Endodermal cell (in vitro differentiated cells): ENCODE measurements around the gene DGCR2. TPM values are rescaled to one million over a fixed set of nuclear protein-coding genes. Genes with fewer than 3 reads are reported as not detected.

Source experiments
- DNase-seq: peaks from one replicate; pipeline ENCODE4 v3.0.0-alpha.2; 2017
- H3K27ac ChIP-seq: 2 replicates; pipeline ENCODE4 v1.5.1; 2013; ENCODE audit warnings: mild to moderate bottlenecking, low read depth, low read length, moderate library complexity
- H3K27me3 ChIP-seq: 2 replicates; pipeline ENCODE4 v1.6.1; 2013; ENCODE audit warnings: mild to moderate bottlenecking, low read length, moderate library complexity; ENCODE audit not compliant: insufficient read depth, control insufficient read depth, poor library complexity, severe bottlenecking
- H3K36me3 ChIP-seq: 2 replicates; pipeline ENCODE4 v1.7.0; 2013; ENCODE audit warnings: mild to moderate bottlenecking, low read length, moderate library complexity; ENCODE audit not compliant: control insufficient read depth, insufficient read depth
- H3K4me1 ChIP-seq: one replicate; pipeline ENCODE4 v1.7.0; 2013; ENCODE audit warnings: low read length; ENCODE audit not compliant: control insufficient read depth, insufficient read depth
- H3K4me3 ChIP-seq: 2 replicates; pipeline ENCODE4 v1.5.1; 2013; ENCODE audit warnings: mild to moderate bottlenecking, low read length, moderate library complexity
- H3K9ac ChIP-seq: 2 replicates; pipeline ENCODE4 v1.6.1; 2013; ENCODE audit warnings: mild to moderate bottlenecking, low read length, moderate library complexity; ENCODE audit not compliant: poor library complexity, severe bottlenecking; ENCODE audit errors: extremely low read depth
- H3K9me3 ChIP-seq: 2 replicates; pipeline ENCODE4 v1.6.1; 2013; ENCODE audit warnings: mild to moderate bottlenecking, low read length, moderate library complexity; ENCODE audit not compliant: control insufficient read depth
- H3K27ac Mint-ChIP-seq: 2 replicates; pipeline ENCODE4 v1.8.0; 2020; ENCODE audit warnings: mixed read lengths
- H3K27me3 Mint-ChIP-seq: 2 replicates; pipeline ENCODE4 v1.8.0; 2021; ENCODE audit warnings: mild to moderate bottlenecking, mixed read lengths; ENCODE audit not compliant: insufficient read depth
- H3K36me3 Mint-ChIP-seq: 2 replicates; pipeline ENCODE4 v1.8.0; 2020; ENCODE audit warnings: low read depth, mixed read lengths
- H3K4me1 Mint-ChIP-seq: 2 replicates; pipeline ENCODE4 v1.8.0; 2020; ENCODE audit warnings: mixed read lengths
- H3K4me3 Mint-ChIP-seq: 2 replicates; pipeline ENCODE4 v1.8.0; 2020; ENCODE audit warnings: mild to moderate bottlenecking, moderate library complexity, mixed read lengths
- H3K9me3 Mint-ChIP-seq: 2 replicates; pipeline ENCODE4 v1.8.0; 2020; ENCODE audit warnings: mild to moderate bottlenecking, mixed read lengths
- WGBS, 2 experiments: methylation state at CpG; one replicate each; pipeline versions ENCODE4 v1.1.5 to v1.1.7; 2013; ENCODE audit warnings: missing lambda C conversion rate in 2 of 2, mixed read lengths in 1 of 2; ENCODE audit not compliant: insufficient coverage in 1 of 2, insufficient read length in 1 of 2; 5-methylcytosine and 5-hydroxymethylcytosine counted together
- total RNA-seq, 2 donors: library from RNA; stranded (reverse); fragmentation: NEBNext Ultra II Directional in 1 of 2; extraction: Animal tissue kit (Norgen Biotek cat#: 25700) in 1 of 2; gene quantifications; 2 replicates in 1 of 2; 3 replicates in 1 of 2; pipeline ENCODE4 v1.2.1, GENCODE V29; 2021
- TF ChIP-seq, protein P1 (sequence below): fragments of 200-600 bp; sonication (generic); conservative IDR thresholded peaks from 2 replicates; pipeline ENCODE4 v1.5.0; 2021; ENCODE audit warnings: antibody characterized with exemption, mild to moderate bottlenecking

Gene DGCR2
- total RNA-seq, 2 donors from 2014 or later: 54.6 to 62.9 TPM

DNA sequence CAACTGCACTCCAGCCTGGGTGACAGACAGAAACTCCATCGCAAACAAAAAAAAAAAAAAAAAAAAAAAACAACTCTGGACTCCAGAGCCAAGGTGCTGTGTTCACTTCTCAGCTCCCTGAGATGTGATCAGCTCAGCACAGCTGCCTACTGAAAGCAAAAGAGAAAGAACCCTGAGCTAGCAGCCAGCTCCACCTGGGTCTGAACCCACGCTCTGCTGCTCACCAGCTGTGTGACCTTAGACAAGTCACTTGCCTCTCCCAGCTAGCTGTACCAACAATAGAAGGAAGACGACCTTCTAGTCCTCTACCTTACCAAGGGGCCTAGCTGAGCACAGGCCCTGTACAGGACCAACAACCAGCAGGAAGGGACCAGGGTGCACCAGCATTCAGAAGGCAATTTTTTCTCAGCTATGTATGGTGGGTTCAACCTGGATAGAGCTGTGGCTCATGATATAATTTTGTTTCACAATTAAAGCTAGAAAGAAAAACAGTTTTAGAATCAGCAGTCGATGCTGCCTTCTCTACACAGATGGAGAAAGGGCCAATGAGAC, 3.8 kb downstream of the DGCR2 start:
- WGBS, 2 experiments: 97 to 100% methylated on average over 2 to 4 of the region's 4 CpGs
- no peaks in the 10 kb centered on the region for H3K9me3 Mint-ChIP-seq
- H3K27ac Mint-ChIP-seq: no peak overlapping the region
- H3K36me3 Mint-ChIP-seq: peaks cover 3% of the 10 kb centered on the region
- H3K27me3 ChIP-seq: no peaks in the 10 kb centered on the region
- no peak overlapping the region for H3K4me3 ChIP-seq
- peaks cover 12% of the 10 kb centered on the region for H3K4me1 ChIP-seq
- no peak overlapping the region for H3K4me3 Mint-ChIP-seq
- TF ChIP-seq, protein P1, sequence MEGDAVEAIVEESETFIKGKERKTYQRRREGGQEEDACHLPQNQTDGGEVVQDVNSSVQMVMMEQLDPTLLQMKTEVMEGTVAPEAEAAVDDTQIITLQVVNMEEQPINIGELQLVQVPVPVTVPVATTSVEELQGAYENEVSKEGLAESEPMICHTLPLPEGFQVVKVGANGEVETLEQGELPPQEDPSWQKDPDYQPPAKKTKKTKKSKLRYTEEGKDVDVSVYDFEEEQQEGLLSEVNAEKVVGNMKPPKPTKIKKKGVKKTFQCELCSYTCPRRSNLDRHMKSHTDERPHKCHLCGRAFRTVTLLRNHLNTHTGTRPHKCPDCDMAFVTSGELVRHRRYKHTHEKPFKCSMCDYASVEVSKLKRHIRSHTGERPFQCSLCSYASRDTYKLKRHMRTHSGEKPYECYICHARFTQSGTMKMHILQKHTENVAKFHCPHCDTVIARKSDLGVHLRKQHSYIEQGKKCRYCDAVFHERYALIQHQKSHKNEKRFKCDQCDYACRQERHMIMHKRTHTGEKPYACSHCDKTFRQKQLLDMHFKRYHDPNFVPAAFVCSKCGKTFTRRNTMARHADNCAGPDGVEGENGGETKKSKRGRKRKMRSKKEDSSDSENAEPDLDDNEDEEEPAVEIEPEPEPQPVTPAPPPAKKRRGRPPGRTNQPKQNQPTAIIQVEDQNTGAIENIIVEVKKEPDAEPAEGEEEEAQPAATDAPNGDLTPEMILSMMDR: no peak
- no peaks in the 10 kb centered on the region for H3K9me3 ChIP-seq
- H3K4me1 Mint-ChIP-seq: peaks cover 44% of the 10 kb centered on the region
- no peak overlapping the region for H3K27ac ChIP-seq
- H3K36me3 ChIP-seq: peaks cover 6% of the 10 kb centered on the region
- no peak overlapping the region for H3K9ac ChIP-seq
- no peak for DNase-seq
- no peaks in the 10 kb centered on the region for H3K27me3 Mint-ChIP-seq

DNA sequence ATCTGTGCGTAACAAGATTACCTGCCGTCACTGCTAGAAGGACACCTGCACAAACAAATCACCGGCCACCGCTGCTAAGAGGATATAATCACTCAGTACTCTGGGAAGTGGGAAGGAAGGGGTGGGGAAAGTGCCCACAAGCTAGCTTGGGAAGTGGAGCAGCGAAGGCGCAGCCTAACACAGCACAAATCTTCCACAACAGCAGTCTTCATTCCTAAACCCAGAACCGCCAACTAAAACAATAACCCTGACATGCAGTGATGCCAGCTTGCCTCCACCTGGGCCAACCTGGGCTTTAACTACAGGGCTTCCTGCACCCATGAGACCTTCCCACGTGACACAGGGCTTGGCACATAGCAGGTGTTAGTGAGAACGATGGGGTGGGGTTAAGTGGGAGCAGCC, 5.1 kb downstream of the DGCR2 start:
- Mint-ChIP-seq H3K9me3 (no peaks in the 10 kb centered on the region), H3K27ac (peak overlapping the region; percentile 52), H3K4me1 (peaks cover 37% of the 10 kb centered on the region), H3K4me3 (no peak overlapping the region), H3K27me3 (no peaks in the 10 kb centered on the region), H3K36me3 (peaks cover 4% of the 10 kb centered on the region)
- 81 to 100% methylated on average over 2 to 9 of the region's 9 CpGs for WGBS, 2 experiments
- no peak for DNase-seq
- H3K4me1 ChIP-seq: peaks cover 12% of the 10 kb centered on the region
- no peak overlapping the region for H3K27ac ChIP-seq
- peak overlapping the region; percentile 47 for H3K4me3 ChIP-seq
- TF ChIP-seq, protein P1: no peak
- H3K9ac ChIP-seq: peak overlapping the region; percentile 6
- peaks cover 8% of the 10 kb centered on the region for H3K36me3 ChIP-seq
- H3K9me3 ChIP-seq: no peaks in the 10 kb centered on the region
- no peaks in the 10 kb centered on the region for H3K27me3 ChIP-seq

DNA sequence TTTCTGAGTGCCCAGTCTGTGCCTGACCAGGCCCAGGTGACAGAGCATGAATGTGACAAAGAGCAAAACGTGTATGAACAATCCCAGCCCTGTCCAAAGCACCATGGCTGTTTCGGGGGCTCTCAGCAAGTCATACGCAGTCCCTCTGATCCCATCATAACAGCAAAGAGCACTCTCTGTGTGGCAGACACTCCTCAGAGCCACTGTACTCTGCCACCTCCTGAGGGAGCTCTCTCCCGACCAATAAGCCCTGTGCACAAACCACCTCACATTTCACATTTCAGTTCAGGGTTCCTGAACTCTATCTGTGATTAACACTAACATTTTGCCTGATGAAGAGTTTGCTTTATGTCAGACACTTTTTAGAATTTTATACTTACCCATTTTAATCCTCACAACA, 6.6 kb downstream of the DGCR2 start:
- Histone ChIP-seq H3K9me3 (no peaks in the 10 kb centered on the region), H3K27ac (no peak overlapping the region), H3K4me3 (no peak overlapping the region), H3K9ac (no peak overlapping the region), H3K36me3 (peaks cover 8% of the 10 kb centered on the region), H3K27me3 (no peaks in the 10 kb centered on the region), H3K4me1 (peaks cover 12% of the 10 kb centered on the region)
- no peak for DNase-seq
- H3K4me3 Mint-ChIP-seq: no peak overlapping the region
- H3K4me1 Mint-ChIP-seq: peaks cover 37% of the 10 kb centered on the region
- H3K27ac Mint-ChIP-seq: peak overlapping the region; percentile 32
- no peaks in the 10 kb centered on the region for H3K9me3 Mint-ChIP-seq
- TF ChIP-seq, protein P1: peak; percentile 29
- H3K36me3 Mint-ChIP-seq: peaks cover 4% of the 10 kb centered on the region
- WGBS, 2 experiments: 69 to 71% methylated on average over 4 of the region's 4 CpGs
- no peaks in the 10 kb centered on the region for H3K27me3 Mint-ChIP-seq
